RPMI7951 (cell line): ENCODE results near the gene BICD1. TPM values are rescaled to one million over a fixed set of nuclear protein-coding genes. Genes with fewer than 3 reads are reported as not detected.
A peak's percentile ranks its signal among the peaks of the same experiment; 100 is the strongest.
"Not testable (repeated sequence)": the region's sequence is repeated elsewhere in the genome, so short reads cannot be mapped to it uniquely, and the experiment has no call there.

Source experiments
- DNase-seq: peaks from one replicate; pipeline ENCODE4 v3.0.0-alpha.2; 2012; ENCODE audit warnings: low read depth
- total RNA-seq: library from RNA; depleted of rRNA; stranded (reverse); fragments of >200 nt; shearing (Covaris generic); gene quantifications from 2 replicates; pipeline ENCODE4 v1.2.3, GENCODE V29; 2014

The BICD1 gene
- total RNA-seq, 1 experiment from 2014 or later: 15.1 TPM

DNA sequence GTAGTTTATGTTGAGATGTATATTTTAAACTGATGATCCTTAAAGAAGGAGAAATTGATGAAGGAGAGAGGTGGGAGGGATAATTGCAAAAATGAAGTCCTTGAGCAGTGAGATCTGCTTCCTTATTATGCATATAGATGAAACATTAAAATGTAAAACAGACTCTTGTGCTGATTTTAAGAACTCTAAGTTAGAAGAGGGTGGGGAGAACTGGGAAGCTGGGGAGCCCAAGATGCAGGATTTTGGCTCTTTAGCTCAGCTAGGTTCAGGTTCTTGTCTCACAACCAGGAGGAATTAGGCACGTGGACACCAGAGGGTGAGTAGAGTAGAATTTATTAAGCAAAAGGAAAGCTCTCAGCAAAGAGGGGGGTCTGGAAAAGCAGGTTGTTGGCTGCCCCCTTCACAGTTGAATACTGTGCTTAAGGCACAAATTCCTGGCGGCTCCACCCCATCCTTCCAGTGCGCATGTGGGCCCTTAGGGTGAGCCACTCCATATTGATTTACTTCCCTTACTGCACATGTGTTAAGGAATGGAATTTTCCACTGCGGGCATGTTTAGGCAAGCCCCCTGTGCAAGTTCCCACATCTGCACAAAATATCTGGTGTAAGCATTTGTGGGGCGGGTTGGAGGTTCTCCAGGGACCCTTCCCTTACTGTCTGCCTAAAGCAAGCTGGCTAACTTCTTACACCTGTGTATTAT, 141.9 kb downstream of the BICD1 start:
- DNase-seq: no peak

DNA sequence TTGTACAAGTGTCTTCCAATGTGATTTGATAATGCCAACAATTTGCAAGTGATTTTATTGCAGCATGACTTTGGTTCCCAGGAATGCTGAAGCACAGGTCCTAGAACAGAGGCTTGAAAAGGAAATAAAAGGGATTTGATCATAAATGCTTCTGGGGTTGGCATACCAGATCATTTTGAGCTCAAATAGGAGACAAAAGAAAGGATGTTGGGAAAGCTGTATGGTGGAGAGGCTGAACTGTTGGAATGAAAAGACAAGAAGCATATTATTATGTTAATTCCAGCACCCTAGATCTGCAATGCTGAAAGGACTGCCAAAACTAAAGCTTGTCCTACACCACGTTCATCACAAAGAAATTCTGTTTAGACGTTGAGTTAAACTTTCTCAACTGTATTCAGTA, 143.1 kb downstream of the BICD1 start:
- DNase-seq: no peak

DNA sequence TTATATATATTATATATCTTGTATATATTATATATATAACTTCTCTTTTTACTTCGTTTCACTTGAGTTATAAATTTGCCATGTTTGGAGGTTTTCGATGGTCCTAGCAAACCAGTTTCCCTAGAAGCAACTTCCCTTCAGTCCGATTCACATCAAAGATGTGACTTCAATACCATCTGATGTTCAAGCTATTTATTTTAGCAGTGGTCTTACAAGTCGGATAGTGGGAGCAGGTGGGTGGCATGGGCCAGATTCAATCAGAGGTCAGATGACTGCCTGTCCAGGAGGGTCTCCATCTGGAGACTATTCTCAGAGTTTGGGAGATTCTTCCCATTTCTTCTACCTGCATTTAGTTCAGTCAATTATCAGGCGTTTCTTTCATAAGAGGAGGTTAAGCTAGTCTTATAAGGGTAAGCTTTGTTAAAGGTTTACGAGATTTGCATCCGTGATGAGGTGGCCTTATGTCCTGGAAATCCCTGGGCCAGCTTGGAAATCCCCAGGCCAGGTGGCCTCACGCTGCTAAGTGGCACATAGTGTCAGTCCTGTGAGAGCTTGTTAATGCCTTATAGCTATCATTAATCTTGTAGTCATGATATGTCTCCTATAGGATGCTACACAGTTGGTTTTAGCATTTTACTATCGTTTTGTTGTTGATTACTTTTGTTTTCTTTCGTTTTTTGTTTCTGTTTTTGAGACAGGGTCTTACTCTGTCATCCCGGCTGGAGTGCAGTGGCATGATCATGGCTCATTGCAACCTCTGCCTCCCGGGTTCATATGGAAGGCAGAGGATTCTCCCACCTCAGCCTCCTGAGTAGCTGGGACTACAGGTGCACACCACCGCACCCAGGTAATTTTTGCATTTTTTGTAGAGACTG, 145.8 kb downstream of the BICD1 start:
- DNase-seq: no peak

DNA sequence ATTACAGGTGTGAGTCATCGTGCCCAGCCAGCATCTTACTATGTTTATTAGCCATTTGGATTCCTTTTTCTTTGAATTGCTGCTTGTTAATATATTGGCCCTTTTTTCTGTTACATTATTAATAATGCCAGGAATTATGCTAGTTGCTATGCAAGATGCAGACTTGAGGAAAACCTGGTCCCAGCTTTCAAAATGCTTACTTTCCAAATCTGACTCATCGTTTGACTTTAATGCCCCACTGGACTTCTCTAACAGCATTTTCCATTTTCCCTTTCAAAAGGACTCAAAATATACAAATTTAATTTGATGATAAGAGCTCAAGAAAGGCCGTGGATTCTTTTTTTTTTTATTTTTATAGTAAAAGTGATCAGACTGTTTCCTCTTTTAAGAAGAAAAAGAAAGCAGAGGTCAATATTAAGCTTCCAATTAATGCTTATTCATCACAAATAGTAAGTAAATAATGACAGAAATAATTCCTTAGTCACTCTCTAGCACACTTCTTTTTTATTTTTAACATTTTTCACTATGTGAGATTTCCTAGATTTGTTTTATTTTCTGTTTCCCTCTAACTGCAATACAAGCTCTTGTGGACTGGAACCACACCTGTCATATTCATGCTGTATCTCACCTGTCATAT, 146.6 kb downstream of the BICD1 start:
- DNase-seq: no peak

DNA sequence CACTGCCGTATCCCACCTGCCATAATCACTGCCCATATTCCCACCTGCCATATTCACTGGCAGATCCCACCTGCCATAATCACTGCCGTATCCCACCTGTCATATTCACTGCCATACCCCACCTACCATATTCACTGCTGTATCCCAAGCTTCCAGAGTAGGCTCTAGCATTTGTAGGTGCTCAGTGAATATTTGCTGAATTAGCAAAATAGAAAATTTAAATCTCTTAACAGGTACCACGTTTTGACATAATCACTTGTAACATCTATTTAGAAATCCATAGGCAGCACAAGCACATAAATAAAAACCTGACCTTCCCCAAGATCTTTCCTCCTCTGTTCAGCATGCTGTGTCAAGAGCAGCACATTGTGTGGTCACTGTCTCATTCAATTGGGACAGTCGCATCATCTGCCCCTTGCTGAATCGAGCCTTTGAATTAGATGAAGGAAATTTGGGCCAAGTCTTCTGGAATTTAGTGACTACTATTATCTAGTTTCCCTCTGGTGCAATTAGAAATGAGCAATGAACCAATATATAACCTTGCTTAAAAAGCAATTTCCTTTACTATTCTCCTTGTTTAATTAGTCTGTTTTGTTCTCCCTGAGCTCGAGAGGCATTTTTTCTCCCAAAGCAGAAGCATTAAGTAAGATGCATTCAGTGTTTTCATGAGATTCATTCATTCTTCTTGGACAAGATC, 147.8 kb downstream of the BICD1 start:
- DNase-seq: no peak

DNA sequence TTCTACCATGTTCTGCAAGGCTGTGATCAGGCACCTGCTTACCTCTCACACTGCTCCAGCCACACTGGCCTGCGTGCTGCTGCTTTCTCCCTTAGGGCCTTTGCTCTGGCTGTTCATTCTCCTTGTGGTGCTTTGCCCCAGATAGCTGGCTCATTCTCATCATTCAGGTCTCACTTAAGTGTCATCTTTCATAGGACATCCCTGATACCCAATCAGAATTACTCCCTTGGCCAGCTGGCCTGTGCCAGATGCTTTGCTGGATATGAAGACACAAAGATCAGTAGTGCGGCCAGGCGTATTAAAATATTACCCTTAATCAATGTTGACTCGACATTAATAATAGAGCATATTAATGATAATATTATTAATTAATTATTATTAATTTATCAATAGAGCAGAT, 148.9 kb downstream of the BICD1 start:
- DNase-seq: no peak

DNA sequence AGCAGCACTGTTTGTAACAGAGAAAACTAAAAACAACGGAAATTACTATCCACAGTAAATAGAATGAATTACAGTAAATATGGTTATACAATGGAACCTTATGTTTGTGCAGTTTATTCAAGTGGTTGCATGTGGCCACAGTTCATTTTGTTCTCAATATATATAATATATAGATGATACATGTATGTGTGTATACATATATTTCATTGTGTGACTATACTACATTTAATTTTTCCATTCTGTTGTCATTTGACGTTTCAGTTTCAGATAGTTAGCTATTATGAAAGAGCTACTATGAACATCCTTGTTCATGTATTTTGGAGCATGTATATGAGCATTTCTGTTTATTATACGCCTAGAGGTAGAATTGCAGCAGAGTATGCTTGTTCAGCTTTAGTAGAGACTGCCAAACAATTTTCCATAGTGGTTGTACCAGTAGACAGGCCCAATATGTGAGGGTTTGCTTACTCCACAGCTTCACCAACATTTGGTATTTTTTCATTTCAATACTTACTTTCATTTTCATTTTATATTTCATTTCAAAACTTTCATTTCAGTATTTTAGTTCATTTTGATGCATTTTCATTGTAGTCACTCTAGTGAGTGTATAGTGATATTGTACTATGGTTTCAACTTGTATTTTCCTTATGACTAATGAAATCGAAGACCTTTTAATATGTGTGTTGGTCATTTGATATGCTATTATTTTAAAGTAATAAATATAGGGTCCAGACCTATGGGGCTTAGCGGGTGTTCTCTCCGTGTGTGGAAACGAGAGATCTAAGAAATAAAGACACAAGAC, 151.2 kb downstream of the BICD1 start:
- DNase-seq: no peak

DNA sequence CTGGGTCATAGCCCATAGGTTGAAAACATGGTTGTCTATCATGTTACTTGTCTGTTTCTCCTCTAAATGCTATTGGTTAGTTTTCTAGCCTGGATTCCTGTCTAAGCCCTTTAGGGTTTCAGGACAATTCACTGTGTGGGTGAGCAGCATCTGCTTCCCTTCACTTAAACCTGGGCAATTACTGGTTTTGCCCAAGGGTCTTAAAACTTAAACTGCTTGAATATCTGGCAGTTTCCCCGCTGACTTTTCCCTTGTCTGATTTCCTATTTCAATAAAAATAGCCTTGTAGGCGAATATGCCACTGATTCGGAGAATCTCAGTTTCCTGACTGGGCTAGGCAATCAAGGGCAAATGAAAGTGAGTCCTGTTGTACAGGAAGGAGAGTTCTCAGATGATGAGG, 154.0 kb downstream of the BICD1 start:
- no peak for DNase-seq

DNA sequence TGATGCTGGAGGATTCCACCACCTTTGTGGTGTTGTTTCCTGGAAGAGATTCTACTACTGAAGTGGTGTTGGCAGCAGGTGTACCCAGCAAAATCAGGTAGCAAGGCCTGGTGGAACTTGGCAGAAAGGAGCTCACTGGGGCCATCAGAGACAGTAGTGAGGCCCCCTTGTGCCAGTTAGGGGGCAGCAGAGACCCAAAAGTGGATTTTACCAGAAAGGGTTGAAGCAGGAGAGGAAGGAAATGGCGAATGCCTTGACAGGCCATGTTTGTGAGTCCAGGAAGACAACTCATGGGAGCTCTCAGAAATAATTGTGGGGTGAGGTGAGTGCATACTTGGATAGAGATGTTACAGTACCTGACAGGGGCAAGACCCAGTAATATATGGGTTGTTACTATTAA, 155.0 kb downstream of the BICD1 start:
- DNase-seq: no peak

DNA sequence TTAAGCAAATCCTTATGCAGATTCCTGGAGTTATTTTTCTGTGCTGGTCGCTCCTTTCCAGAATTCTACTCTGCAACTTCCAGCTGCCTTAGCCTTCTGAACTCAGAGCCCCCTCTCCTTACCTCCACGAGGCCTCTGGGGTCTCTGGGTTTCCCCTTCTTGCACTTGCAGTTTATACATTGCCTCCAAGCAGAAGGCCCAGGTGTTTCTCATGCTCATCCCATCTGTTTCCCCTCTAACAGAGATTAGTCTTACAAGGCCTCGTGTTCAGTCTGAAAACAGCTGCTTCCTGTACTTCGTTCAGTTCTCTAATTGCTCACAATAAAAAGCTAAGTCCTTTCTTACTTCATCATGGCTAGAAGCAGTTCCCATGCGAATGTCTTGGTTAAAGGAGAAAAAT, 158.3 kb downstream of the BICD1 start:
- peak; percentile 29 for DNase-seq

DNA sequence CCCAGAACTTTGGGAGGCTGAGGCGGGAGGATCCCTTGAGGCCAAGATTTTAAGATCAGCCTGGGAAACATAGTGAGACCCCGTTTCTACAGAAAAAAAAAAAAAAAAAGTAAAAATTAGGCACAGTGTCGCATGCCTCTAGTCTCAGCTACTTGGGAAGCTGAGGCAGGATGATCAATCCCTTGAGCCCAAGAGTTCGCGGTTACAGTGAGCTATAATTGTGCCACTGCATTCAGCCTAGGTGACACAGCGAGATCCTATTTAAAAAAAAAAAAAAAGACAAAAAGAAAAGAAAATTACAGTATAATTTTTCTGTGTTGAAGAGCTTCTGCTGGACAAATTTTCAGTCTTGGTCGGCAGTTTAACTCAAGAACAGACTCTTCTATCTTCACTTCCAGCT, 158.8 kb downstream of the BICD1 start:
- no peak for DNase-seq

DNA sequence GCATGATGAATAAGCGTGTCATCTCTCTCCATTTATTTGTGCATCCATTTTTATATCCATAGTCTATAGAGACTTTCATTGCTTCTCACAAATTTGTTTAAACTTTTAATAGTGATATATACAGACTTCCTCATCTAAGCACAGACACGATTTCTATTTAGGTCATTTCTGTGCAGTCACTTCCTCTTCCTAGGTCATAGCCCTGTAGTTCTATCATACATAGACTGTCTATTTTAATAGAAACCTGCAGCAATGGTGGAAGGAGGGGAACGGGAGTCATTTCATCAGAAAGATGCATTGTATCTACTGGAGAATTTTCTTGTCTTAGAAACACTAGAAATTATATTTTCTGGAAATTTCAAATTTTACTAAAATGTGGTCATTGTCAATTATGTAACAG, 159.3 kb downstream of the BICD1 start:
- no peak for DNase-seq

DNA sequence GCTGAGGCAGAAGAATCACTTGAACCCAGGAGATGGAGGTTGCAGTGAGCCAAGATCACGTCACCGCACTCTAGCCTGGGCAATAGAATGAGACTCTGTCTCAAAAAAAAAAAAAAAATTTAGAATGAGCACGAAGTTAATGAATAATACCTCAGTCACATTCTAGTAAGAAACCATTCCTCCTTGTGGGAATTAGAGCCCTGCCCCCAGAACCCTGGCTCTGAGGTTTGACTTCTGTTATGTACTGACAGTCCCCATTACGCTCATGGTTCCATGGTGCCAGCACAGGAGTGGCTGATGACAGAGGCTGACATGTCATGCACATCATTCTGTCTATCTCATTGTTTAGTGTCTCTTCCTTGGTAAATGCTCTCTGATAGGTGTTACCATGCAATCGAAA, 160.1 kb downstream of the BICD1 start:
- DNase-seq: no peak

DNA sequence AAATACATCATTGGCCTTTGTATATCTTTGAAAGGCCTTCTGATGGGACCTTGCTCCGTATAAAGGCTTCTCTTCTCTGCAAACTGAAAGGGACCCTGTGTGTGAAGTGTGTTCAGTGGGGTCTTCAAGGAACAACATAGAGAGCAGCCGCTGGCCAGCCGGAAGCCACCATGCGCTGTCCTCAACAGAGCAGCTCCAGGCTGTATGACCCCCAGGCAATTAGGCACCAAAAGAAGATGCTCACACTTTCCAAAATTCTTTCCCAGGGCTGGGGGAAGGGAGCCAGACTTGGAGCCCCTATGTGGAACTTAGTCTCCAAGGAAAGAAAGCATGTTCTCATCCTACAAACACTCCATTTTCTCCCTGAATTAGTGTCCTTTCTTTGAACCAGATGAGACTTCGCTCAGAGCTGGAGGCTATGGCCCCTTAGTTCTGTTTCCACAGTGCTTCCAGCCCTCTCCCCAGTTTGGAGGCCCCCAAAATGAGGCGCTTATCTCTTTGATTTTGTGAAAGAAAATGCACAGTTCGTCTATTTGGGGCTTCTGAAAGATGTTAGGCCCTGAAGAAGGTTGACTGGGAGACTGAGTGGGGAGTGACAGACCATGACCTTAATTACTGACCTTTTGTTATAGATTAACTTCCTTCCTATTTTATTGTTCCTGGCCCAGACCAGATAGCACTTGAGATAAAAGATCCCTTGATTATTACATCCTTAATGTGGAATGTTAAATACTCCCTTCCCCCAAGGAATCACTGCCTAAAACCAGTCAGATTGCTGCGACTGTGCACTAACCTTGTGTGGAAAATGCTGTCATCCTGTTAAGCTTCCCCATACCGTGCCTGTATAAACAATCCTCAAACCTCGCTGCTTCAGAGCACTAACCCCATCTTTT, 164.4 kb downstream of the BICD1 start:
- peak; percentile 37 for DNase-seq

DNA sequence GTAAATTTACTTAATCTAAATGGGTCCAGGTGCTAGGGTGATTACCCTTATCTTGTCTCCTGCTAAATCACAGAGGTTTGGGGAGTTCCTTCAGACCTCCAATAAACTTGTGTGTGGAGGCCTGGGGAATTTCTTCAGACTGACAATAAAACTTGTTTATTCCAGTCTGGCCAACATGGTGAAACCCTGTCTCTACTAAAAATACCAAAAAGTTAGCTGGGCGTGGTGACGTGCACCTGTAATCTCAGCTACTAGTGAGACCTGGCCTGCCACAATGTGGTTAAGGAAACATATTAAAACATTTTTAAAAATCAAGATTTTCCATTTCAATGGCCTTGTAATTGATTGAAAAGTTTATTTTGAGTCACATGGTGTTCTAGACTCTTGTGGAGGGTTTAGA, 165.8 kb downstream of the BICD1 start:
- no peak for DNase-seq

DNA sequence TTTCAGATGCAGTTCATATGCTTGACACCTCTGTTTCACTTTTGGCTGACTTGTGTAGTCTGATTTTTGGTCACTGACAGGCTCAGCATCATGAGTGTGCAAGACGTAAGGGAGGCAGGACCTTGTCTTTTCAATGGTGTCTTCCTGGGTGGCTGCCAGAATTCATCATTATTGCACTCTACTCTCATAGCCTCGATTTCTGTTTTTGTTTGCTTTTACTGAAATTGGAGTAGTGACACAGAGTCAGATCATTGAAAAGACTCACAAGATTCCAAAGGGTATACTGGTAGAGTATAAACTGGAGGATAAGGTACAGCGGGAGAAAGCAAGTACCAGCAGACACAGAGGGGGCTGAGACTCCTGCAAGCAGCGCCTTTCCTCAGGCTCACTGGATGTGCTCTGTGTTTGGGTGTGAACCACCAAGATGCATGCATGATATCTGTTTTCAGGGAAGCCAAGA, 166.4 kb downstream of the BICD1 start:
- DNase-seq: no peak

DNA sequence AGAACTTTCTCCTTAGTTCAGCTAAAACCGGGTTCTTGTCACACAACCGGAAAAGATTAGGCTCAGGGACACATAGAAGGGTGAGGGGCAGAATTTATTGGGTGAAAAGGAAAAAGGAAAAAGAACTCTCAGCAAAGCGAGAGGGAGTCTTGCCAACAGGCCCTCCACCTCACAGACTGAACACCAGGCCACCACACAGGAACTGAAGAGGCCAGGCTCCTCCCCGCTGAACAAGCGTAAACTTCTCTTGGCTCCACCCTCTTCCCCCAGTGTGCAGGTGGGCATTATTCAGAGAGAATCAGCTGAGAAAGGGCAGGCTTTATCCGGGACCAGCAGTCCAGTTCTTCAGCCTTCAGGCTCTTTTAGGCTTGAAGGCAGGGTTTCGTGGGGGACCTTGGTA, 167.1 kb downstream of the BICD1 start:
- DNase-seq: no peak

DNA sequence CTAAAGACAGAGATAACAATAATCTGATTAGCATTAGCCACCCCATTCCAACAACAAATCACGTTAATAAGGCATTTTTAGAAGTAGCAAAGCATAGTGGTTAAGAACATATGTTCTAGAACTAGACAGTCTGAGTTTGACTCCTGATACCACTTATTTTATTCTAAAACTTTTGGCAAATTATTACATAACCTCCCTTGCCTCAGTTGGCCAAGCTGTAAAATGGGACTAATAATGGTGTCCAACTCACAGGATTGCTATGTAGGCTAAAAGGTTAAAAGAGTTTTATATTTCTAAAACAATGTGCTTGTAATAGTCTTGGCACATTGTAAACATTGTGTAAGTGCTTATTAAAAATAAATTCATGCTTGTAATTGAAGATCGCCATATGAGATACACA, 168.0 kb downstream of the BICD1 start:
- no peak for DNase-seq

DNA sequence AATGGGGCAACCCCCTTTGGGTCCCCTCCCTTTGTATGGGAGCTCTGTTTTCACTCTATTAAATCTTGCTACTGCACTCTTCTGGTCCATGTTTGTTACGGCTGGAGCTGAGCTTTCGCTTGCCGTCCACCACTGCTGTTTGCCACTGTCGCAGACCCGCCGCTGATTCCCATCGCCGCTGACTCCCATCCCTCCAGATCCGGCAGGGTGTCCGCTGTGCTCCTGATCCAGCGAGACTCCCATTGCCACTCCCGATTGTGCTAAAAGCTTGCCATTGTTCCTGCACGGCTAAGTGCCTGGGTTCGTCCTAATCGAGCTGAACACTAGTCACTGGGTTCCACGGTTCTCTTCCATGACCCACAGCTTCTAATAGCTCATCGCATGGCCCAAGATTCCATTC, 168.9 kb downstream of the BICD1 start:
- not testable (repeated sequence) for DNase-seq

DNA sequence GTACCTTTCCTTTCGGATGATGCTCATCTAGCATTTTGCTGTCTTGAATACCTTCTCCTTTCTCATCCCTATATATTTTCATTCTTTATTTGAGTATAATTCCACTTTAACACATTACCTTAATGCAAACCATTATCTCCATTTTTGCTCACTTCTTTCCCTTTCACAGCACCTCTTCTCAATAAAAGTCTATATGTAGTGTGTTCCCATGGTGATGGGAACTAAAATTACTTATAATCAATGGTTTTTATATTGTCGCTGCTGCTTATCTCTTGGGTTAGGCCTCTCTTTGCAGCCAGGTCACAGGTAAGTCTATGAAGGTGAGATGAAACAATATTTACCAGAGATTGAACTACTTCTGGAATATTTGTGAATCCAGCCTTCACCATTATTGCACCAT, 171.1 kb downstream of the BICD1 start:
- DNase-seq: no peak
